GM12875 (cell line): ENCODE data around the gene ZNF329.

Experiments
- H3K4me3 ChIP-seq: one replicate; pipeline ENCODE4 v1.5.1; 2011; ENCODE audit warnings: low read depth, low read length, control low read depth
- CTCF ChIP-seq: IDR thresholded peaks from 2 replicates; pipeline ENCODE4 v1.5.1; 2011; ENCODE audit warnings: low read depth, mild to moderate bottlenecking, control low read depth, inconsistent platforms, low read length, moderate library complexity, borderline replicate concordance; ENCODE audit not compliant: insufficient read depth

The ZNF329 gene

GRCh38 chr19:58170860-58171259 is 20.3 kb upstream of the ZNF329 start:
- no peak for TF ChIP-seq CTCF

GRCh38 chr19:58166708-58167280 is 16.2 kb upstream of the ZNF329 start:
- no peak overlapping the region for H3K4me3 ChIP-seq
- TF ChIP-seq CTCF: no peak

More at GRCh38 chr19:58170860-58171259, 20.3 kb upstream of the ZNF329 start:
- H3K4me3 ChIP-seq: no peak overlapping the region

- no peak overlapping the region for H3K4me3 ChIP-seq
- no peak for TF ChIP-seq CTCF
Observed at GRCh38 chr19:58166268-58166667, 15.7 kb upstream of the ZNF329 start.

- TF ChIP-seq CTCF: no peak
- no peak overlapping the region for H3K4me3 ChIP-seq
Observed at GRCh38 chr19:58157045-58157728, 6.6 kb upstream of the ZNF329 start.

- peak; percentile 89 for TF ChIP-seq CTCF
- peak overlapping the region; percentile 73 for H3K4me3 ChIP-seq
Observed at GRCh38 chr19:58154679-58155648, 4.4 kb upstream of the ZNF329 start.

GRCh38 chr19:58154287-58154678 is 3.7 kb upstream of the ZNF329 start:
- TF ChIP-seq CTCF: no peak
- H3K4me3 ChIP-seq: peak overlapping the region; percentile 73
